HG02678 (cell line): ENCODE data around the gene THOC2.
"Not testable (repeated sequence)": the region's sequence is repeated elsewhere in the genome, so short reads cannot be mapped to it uniquely, and the experiment has no call there.

Source experiments
- ATAC-seq: cut with Tn5 transposase; IDR thresholded peaks from one replicate; pipeline ENCODE4 v1.9.1; 2021; ENCODE audit warnings: mild to moderate bottlenecking, moderate library complexity; ENCODE audit not compliant: unreplicated experiment

The THOC2 gene

GRCh38 chrX:123665197-123665596 lies 67.7 kb downstream of the THOC2 start:
- no peak for ATAC-seq

DNA sequence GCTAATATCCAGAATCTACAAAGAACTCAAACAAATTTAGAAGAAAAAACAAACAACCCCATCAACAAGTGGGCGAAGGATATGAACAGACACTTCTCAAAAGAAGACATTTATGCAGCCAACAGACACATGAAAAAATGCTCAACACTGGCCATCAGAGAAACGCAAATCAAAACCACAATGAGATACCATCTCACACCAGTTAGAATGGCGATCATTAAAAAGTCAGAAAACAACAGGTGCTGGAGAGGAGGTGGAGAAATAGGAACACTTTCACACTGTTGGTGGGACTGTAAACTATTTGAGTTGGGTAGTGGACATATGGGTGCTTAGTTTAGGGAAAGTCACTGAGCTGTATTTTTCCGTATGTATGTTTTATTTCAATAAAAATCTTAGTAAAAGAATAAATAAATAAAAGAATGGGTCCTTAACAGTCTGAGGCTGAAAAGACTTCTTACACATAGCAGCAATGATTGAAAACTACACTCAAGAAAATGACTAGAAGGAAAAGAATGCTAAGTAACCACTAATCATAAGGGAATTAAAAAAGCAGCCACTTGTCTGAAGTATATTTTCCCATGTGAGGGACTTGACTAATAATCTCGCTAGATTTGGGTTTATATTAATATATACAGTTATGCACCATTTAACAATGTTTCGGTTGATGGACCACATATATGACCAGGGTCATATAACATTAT lies 68.2 kb downstream of the THOC2 start:
- not testable (repeated sequence) for ATAC-seq

DNA sequence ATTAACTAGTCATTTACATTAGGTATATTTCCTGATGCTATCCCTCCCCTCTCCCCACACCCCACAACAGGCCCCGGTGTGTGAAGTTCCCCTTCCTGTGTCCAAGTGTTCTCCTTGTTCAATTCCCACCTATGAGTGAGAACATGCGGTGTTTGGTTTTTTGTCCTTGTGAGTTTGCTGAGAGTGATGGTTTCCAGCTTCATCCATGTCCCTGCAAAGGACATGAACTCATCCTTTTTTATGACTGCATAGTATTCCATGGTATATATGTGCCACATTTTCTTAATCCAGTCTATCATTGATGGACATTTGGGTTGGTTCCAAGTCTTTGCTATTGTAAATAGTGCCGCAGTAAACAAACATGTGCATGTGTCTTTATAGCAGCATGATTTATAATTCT lies 69.1 kb downstream of the THOC2 start:
- ATAC-seq, result not testable (repeated sequence)

- not testable (repeated sequence) for ATAC-seq
Measured at GRCh38 chrX:123656507-123656906, 76.3 kb downstream of the THOC2 start.

- ATAC-seq, result not testable (repeated sequence)
Measured at GRCh38 chrX:123648811-123649181, 84.1 kb downstream of the THOC2 start.

DNA sequence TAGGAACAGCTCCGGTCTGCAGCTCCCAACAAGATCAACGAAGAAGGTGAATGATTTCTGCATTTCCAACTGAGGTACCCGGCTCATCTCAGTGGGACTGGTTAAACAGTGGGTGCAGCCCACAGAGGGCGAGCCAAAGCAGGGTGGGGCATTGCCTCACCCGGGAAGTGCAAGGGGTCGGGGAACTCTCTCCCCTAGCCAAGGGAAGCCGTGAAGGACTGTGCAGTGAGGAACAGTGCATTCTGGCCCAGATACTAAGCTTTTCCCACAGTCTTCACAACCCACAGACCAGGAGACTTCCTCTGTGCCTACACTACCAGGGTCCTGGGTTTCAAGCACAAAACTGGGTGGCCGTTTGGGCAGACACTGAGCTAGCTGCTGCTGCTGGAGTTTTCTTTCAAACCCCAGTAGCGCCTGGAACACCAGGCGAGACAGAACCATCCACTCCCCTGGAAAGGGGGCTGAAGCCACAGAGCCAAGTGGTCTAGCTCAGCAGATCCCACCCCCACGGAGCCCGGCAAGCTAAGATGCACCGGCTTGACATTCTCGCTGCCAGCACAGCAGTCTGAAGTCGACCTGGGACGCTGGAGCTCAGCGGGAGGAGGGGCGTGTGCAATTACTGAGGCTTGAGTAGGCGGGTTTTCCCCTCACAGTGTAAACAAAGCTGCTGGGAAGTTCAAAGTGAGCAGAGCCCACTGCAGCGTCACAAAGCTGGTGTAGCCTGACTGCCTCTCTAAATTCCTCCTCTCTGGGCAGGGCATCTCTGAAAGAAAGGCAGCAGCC lies 84.6 kb downstream of the THOC2 start:
- no peak for ATAC-seq

GRCh38 chrX:123647244-123647643 lies 85.6 kb downstream of the THOC2 start:
- ATAC-seq, result no peak

DNA sequence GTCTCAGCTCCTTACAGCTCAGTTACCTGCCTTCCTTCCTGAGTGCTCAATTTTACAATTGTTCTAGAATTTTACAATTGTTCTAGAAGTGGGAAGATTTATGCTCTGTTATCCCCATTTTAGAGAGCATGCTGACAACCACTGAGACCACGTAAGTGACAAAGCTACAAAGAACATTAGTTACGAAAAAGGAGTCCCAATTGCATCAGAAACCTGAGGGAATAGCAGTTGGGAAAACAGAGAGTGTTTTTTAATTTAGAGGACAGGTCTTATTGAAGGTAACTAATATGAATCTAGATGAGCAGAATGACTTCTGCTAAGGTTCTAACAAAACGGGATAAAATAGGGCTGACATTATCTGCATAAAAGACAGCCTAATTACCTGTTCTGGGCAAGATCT lies 103.3 kb downstream of the THOC2 start:
- no peak for ATAC-seq

- ATAC-seq, result no peak
Measured at GRCh38 chrX:123626962-123627361, 105.9 kb downstream of the THOC2 start.

DNA sequence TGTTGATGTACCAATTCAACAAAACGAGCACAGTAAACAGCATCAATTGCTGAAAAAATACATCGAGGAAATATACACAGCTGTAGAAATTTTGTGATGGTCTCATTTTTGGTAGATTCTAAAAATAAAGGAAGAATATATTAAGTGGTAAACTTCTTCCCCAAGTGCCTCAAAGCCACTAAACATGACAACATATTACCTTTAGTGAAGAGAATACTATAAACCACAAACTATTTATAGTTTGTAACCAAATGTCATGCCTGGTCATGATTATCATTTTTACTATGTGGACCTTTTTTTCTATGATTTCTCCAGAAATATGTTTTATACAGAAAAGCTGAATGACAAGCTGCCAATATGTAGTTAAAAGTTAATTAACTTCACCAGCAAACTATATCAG lies 106.9 kb downstream of the THOC2 start:
- ATAC-seq, result no peak

DNA sequence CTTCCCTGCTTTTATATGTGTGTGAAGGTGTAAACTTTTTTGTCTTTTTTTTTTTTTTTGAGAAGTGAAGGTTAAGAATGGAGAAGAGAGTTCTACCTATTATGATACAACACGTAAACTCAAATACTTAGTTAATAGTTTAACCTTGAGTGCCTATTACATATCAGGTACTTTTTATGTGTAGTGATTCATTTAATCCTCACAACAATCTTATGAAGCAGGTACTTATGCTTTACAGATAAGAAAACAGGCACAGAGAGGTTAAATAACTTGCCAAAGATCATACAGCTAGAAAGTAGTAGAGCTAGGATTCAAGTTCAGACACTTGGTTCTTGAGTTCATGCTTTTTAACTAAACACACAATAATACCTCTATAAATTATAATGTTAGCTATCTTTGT lies 107.4 kb downstream of the THOC2 start:
- no peak for ATAC-seq

DNA sequence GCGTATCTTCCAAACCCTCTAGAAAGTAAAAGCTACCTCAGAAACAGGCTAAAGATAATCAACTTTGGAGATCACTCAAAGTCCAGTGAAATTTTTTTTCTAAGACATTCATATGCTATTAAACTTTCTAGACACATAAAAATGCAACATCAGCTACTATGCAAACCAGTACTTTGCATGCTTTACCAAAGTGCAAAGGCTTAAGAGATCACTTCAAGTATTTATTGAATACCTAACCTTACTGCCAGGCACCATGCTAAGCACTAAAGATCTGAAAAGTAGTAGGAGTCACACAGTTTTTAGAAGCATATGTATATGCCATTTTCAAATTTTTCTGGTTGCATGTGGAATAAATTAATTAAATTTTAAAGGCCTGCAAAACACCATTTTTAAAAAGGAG lies 115.8 kb downstream of the THOC2 start:
- ATAC-seq, result no peak

- ATAC-seq, result no peak
Measured at GRCh38 chrX:123610915-123611314, 121.9 kb downstream of the THOC2 start.

DNA sequence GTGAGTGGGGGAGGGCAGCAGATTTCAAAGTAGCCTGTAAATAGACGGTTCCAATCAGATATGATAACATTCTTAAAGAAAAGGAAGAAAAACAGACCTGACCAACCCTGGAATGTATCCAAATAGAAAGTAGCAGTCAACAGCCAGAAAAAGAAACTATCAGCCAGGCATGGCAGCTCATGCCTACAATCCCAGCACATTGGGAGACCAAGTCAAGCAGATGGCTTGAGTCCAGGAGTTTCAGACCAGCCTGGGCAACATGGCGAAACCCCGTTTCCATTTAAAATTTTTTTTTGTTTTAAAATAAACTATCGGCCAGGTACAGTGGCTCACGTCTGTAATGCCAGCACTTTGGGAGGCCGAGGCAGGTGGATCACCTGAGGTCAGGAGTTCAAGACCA lies 125.0 kb downstream of the THOC2 start:
- ATAC-seq, result no peak

- ATAC-seq, result no peak
Measured at GRCh38 chrX:123607270-123607669, 125.6 kb downstream of the THOC2 start.

- ATAC-seq, result no peak
Measured at GRCh38 chrX:123603491-123603890, 129.4 kb downstream of the THOC2 start.

GRCh38 chrX:123601437-123601836 lies 131.4 kb downstream of the THOC2 start:
- no peak for ATAC-seq

DNA sequence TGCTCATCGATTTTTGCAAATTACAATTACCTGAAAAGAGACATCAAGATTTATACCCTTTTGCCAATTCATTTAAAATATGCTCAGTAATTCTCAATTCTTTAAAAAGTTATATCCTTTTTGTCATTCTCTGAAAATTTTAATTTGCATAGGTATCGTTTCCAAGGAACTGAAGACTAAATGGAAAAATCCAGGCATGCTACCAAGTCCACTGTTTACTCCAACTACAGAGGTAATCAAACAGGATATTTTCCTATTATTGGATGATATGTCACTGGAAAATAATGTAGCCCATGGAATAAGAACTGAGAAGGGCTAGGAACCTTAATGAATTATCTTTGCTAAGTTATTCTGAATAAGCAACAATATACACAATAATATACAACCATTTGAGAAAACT lies 132.7 kb downstream of the THOC2 start:
- ATAC-seq, result no peak

DNA sequence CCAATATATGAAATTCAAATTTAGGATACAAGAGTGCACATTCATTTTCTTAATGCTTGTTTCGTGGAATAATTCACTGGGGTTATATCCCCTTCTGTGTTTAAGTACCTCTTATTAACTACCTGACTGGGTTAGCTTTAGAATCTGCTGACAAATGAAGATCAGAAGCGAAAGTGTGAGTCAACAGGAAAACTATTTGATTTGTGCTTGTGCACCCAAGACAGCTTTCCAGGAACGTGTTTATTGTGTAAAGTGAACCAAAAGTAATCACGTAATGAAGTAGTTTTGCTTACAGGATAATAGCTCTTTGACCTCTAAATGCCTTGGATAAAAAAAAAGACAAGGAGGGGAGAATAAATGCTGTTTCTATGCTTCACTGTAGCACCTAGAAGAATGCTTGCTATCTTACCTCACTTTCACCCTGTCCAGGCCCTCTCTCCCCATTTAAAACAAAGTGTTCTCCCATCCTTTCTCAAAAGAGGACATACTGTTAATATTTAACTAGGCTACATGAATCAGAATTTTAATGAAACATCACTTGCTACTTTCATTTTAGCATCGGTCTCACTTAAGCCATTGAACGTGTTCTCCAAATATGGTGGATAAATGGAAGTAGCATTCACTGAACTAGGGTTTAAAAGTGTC lies 141.9 kb downstream of the THOC2 start:
- ATAC-seq, result no peak

GRCh38 chrX:123588723-123589122 lies 144.1 kb downstream of the THOC2 start:
- ATAC-seq, result no peak

DNA sequence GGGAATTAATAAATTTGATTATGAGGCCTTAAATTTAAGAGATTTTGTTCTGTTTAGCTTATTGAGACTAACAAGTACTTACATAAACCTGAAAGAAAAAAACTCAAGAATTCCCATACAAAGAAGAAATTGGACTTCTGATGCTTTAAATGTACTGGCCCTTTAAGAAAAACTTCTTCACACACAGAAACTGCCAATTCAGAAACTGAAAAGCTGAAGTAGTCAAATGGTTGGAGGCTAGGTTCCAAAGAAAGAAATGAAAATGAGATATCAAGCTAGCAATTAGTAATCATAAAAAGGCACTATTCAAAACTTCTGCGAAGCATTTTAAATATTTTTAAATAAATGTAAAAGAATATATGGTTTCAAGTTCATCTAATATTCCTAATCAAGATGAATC lies 151.3 kb downstream of the THOC2 start:
- no peak for ATAC-seq

DNA sequence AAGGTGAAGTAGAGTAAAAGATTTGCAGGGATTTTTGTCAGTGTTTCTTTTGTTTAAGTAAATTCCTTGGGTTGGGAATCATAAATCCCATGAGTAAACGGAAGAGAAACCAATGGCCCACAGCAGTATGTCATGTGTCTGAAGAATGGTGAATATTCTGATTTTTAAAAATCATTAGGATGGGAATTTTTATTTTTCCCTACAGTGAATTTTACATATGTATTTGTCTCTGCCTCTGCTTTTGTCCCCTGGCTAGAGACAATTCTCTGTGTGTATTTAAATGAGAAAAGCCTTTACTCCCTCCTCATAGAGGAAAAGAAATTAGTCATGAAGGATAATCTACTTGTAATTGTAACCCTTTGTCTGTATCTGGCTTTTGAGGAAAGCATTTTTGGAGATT lies 152.1 kb downstream of the THOC2 start:
- ATAC-seq, result no peak
